ENCODE data around the gene SLC16A10. TPM values are rescaled to one million over a fixed set of nuclear protein-coding genes. Genes with fewer than 3 reads are reported as not detected.
"Not testable (repeated sequence)": the region's sequence is repeated elsewhere in the genome, so short reads cannot be mapped to it uniquely, and the experiment has no call there.

The SLC16A10 gene
- total RNA-seq, 1 donor from 2014 or later: 5.6 TPM

DNA sequence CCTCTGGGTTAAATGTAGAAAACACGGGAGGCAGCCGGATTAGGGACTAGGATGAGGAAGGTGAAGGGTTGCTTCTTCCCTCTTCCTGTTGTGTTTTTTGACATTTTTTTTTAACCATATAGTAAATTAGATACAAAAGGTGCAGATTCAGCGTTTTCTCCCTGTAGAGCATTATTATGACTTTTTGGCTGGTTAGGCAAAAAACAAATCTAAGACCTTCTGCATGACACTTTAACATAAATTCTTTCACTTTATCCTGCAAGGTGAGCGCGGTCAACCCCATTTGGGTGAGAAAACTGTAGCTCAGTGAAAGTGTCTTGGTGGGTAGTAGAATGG is 1.3 kb downstream of the SLC16A10 start:
- no peaks in the 10 kb centered on the region for H3K9me3 Mint-ChIP-seq
- peaks cover 59% of the 10 kb centered on the region for H3K27me3 Mint-ChIP-seq (ENCODE audit: low read depth)
- no peak for DNase-seq (ENCODE audit: low read depth, low spot score)
- H3K4me1 Mint-ChIP-seq: peaks cover 15% of the 10 kb centered on the region
- TF ChIP-seq CTCF (conservative IDR thresholded peaks at IDR 0.05): no peak
- no peaks in the 10 kb centered on the region for H3K36me3 Mint-ChIP-seq (ENCODE audit: low read depth)
- peak overlapping the region; percentile 90 for H3K4me3 Mint-ChIP-seq
- no peak overlapping the region for H3K27ac Mint-ChIP-seq (ENCODE audit: unreplicated experiment)

DNA sequence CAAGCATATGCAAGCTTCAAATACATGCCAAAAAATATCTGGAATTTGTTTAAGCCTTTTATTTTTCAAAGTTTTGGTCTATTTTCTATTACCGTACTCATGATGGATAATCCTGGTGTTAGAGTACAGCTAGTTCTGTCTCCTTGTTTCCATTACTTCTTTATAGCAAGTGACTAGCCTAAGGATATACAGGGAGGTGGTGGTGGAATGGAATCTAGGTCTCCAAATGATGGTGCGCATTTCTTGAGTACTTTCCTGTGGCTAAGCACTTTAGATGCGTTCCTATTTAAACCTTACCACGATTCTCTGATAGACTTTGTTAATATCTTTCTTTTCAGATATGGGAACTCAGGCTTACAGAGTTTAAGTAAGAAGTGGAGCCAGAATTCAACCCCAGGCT is 3.5 kb downstream of the SLC16A10 start:
- H3K9me3 Mint-ChIP-seq: no peaks in the 10 kb centered on the region
- peak overlapping the region; percentile 66 for H3K4me3 Mint-ChIP-seq
- peaks cover 15% of the 10 kb centered on the region for H3K4me1 Mint-ChIP-seq
- H3K27ac Mint-ChIP-seq (ENCODE audit: unreplicated experiment): no peak overlapping the region
- no peaks in the 10 kb centered on the region for H3K36me3 Mint-ChIP-seq (ENCODE audit: low read depth)
- no peak for DNase-seq (ENCODE audit: low read depth, low spot score)
- H3K27me3 Mint-ChIP-seq (ENCODE audit: low read depth): peaks cover 55% of the 10 kb centered on the region
- no peak for TF ChIP-seq CTCF (conservative IDR thresholded peaks at IDR 0.05)

DNA sequence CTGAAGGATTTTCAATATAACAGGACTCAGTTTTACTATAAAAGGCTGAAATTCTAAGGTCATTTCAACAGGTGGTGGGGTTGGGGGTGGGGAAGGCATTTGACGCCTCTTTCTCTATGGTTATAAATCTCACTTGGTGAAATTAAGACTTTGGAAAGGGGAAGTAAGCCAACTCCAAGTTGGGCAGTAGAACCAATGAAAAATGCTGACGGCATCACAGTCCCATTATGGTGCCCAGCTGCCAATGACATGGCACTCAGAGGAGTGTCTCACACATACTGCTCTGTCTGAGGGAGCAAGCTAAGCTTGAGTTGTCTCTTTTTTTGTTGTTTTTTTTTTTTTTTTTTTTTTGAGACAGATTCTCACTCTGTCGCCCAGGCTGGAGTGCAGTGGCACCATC is 4.7 kb downstream of the SLC16A10 start:
- DNase-seq (ENCODE audit: low read depth, low spot score): no peak
- H3K27me3 Mint-ChIP-seq (ENCODE audit: low read depth): peaks cover 43% of the 10 kb centered on the region
- H3K27ac Mint-ChIP-seq (ENCODE audit: unreplicated experiment): no peak overlapping the region
- no peak for TF ChIP-seq CTCF (conservative IDR thresholded peaks at IDR 0.05)
- H3K4me3 Mint-ChIP-seq: no peak overlapping the region
- no peaks in the 10 kb centered on the region for H3K36me3 Mint-ChIP-seq (ENCODE audit: low read depth)
- H3K9me3 Mint-ChIP-seq: peaks cover 3% of the 10 kb centered on the region
- H3K4me1 Mint-ChIP-seq: peaks cover 9% of the 10 kb centered on the region

DNA sequence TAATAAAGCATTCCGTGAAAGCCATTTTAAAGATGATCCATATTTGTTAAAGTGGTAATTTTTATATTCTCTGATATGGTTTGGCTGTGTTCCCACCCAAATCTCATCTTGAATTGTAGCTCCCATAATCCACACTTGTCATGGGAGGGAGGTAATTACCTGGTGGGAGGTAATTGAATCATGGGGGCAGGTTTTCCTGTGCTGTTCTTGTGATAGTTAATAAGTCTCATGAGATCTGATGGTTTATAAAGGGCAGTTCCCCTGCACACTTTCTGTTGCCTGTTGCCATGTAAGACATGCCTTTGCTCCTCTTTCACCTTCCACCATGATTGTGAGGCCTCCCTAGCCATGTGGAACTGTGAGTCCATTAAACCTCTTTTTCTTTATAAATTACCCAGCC is 8.2 kb downstream of the SLC16A10 start:
- H3K9me3 Mint-ChIP-seq; H3K27ac Mint-ChIP-seq (ENCODE audit: unreplicated experiment); DNase-seq (ENCODE audit: low read depth, low spot score); H3K4me1 Mint-ChIP-seq; H3K36me3 Mint-ChIP-seq (ENCODE audit: low read depth); H3K4me3 Mint-ChIP-seq: not testable (repeated sequence)
- H3K27me3 Mint-ChIP-seq (ENCODE audit: low read depth): peaks cover 17% of the 10 kb centered on the region

DNA sequence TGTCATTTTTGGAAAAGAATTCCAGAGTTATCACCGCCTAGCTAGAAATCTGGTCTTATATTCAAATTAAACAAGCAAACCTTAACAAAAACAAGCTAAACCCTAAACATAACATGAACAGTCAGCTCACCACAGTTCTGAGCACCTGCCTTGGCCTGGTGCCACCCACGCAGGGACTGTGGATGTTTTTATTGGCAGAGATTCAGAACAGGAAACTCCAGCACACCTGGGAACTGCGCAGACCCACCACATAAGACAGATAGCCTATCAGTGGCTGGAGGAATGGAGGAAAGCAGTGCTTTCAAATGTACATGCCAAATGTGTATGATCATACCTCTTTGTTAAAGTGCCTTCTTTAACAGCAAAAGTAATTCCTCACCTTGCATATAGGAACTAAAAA is 8.9 kb downstream of the SLC16A10 start:
- no peak for DNase-seq (ENCODE audit: low read depth, low spot score)
- no peaks in the 10 kb centered on the region for H3K4me1 Mint-ChIP-seq
- H3K36me3 Mint-ChIP-seq (ENCODE audit: low read depth): no peaks in the 10 kb centered on the region

GRCh38 chr6:111098597-111098996 is 11.3 kb downstream of the SLC16A10 start:
- no peak overlapping the region for H3K27ac Mint-ChIP-seq (ENCODE audit: unreplicated experiment)
- peaks cover 3% of the 10 kb centered on the region for H3K9me3 Mint-ChIP-seq
- DNase-seq (ENCODE audit: low read depth, low spot score): no peak
- no peak for TF ChIP-seq CTCF (conservative IDR thresholded peaks at IDR 0.05)
- H3K4me3 Mint-ChIP-seq: no peak overlapping the region
- H3K4me1 Mint-ChIP-seq: no peaks in the 10 kb centered on the region
- H3K27me3 Mint-ChIP-seq (ENCODE audit: low read depth): no peaks in the 10 kb centered on the region
- H3K36me3 Mint-ChIP-seq (ENCODE audit: low read depth): no peaks in the 10 kb centered on the region

More for the DNA sequence above, 8.9 kb downstream of the SLC16A10 start:
- Mint-ChIP-seq H3K27ac (ENCODE audit: unreplicated experiment) (no peak overlapping the region), H3K9me3 (peaks cover 3% of the 10 kb centered on the region), H3K4me3 (no peak overlapping the region), H3K27me3 (ENCODE audit: low read depth) (peaks cover 11% of the 10 kb centered on the region)
- no peak for TF ChIP-seq CTCF (conservative IDR thresholded peaks at IDR 0.05)

Data from neural crest cell (in vitro differentiated cells).